CD4-positive, alpha-beta T cell treated with Interleukin-1 beta for 1 hour (primary cell): Measurements from ENCODE around the gene ADAMTS20.
"Not testable (repeated sequence)": the region's sequence is repeated elsewhere in the genome, so short reads cannot be mapped to it uniquely, and the experiment has no call there.

Experiments used
- DNase-seq, 2 donors: peaks; one replicate each; pipeline ENCODE4 v3.0.0-alpha.2; 2020 to 2022

The ADAMTS20 gene

DNA sequence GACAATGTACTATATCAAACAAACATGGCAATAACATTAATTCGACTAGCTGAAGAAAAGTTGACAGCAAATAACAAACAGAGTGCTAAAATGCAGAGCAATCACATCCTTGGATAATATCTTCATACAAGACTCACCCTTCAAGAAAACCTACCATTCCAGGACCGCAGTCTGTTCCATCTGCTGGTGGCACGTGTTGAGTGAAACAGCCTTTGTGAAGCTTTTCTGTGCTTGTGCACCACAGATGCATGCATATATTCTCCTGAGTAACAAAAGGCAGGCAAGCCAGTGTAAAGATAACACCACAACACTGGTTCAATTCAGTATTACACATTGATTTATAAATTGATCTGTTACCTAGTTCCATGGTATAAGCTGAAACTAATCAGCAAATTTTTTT, 89.3 kb downstream of the ADAMTS20 start:
- no peak for DNase-seq

DNA sequence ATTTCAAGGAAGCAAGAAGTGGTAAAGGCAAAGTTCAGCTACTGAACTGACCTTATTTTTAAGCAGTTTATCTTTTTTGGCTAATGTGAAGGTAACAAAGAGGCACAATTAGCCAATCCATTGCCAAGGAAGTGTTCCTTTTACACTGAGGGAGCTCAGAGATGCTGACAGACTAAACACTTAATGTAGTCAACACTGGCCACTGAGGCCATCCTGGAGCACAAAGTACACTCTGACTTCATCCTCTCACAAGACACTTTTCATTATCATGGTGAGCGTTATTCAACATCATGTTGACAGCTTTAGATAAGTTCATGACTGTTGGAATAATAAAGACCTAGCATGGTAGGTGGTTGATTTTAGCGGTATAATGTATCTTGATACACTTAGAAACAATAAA, 89.9 kb downstream of the ADAMTS20 start:
- no peak for DNase-seq

DNA sequence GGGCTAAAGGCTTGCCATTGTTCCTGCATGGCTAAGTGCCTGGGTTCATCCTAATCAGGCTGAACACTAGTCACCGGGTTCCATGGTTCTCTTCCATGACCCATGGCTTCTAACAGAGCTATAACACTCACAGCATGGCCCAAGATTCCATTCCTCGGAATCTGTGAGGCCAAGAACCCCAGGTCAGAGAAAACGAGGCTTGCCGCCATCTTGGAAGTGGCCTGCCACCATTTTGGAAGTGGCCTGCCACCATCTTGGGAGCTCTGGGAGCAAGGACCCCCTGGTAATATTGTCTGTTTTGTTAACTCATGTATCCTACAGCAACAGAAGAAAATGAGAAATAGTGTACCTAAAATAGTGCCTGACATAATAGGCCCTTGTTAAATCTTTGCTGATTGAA, 92.7 kb downstream of the ADAMTS20 start:
- no peak for DNase-seq

DNA sequence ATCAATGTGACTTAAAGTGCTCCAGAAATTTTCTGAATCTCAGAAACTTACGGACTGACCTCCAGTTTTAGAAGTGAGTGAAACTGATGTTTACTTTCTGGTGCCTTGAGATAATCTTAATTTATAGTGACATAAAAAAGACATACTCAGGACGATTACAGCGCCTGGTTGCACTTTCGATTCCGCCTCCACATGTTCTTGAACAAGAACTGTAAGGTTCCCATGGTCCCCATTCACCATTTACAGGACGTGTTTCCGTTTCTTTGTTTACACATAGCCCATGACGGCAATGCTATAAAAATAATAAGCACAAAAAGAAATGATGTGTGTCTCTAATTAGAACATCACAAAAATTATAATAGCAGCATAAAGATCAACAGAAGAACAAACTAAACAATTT, 98.2 kb downstream of the ADAMTS20 start:
- no peak for DNase-seq

DNA sequence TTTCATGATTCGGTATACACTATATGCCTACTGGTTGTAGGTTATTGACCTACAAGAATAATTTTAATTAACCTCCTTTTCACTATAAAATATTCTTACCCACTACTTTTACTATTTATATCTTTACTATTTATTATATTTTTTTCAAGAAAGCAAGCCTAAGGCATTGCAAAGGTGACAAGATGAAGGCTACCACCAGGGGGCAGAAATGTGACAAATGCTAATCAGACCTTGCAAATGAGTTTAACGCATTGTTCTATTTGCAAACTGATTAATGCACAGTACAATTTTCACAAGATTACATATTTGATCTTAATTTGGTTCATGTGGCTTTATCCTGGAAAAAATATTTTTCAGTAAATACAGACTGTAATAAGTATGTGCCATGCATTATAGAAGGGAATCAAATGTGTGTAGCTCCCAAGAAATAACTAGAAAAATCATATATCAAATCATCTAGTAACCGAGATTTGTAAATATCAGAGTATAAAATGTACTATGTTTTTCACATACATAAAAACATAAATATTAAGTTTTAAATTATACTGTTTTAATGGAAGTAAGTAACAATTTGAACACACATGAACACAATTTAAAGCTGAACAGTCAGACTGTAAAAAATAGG, 107.0 kb downstream of the ADAMTS20 start:
- peak; percentile 2 to 46 for DNase-seq

DNA sequence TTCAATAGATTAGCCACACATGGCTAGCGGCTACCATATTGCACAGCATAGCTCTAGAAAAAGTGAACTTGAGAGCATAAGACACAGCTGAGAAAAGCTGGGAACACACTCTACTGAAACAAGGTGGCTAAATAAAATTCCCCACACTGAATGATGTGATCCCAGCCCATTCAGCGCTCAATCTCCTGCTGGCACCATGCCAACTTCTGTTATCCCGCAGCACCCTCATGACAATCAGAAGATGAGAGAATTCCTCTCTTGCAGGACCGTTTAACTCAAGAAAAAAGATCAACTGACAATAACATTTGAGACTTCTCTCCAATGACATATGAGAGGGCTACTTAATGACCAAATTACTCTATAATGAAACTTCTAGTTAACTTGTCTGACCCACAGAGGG, 115.4 kb downstream of the ADAMTS20 start:
- DNase-seq, result no peak

DNA sequence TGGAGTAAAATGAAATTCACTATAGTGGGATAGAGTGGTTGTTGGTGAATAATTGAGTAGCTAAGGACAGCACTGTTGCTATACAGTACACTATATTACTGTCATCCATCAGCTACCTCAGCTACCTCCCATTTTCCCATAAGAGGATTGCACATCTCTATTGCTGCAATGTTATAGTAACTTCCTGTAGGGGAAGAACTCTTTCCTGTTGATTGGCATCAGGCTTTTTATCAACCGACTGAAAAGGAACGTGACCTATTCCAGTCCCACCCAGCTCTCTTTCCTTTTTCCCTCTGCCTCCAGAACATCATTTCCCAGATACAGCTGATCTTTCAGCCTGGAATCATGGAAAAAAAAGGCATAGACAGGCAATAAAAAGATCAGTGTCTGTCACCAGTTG, 117.4 kb downstream of the ADAMTS20 start:
- no peak for DNase-seq

DNA sequence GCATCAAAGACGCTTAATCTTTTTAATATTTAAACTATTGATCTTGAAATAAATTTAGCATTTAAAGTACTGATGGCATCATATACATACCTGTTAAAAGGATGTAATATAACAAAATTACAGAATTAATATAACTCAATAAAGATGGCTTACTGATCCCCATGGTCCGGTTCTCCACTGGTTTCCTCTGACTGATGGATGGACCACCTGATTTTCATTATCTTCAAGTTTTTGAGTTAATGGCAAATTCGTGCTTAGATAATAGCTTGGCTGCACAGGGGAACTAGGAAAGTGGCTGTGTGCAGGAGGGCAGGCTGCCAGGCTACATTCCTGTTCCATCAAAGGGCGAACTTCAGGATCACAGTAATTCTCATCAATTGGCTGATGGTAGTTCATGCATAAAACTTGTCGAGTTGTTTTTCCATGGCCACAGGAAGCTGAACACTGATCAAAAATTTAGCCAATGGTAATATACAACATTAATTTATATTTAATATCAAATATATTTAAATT, 123.9 kb downstream of the ADAMTS20 start:
- no peak for DNase-seq

DNA sequence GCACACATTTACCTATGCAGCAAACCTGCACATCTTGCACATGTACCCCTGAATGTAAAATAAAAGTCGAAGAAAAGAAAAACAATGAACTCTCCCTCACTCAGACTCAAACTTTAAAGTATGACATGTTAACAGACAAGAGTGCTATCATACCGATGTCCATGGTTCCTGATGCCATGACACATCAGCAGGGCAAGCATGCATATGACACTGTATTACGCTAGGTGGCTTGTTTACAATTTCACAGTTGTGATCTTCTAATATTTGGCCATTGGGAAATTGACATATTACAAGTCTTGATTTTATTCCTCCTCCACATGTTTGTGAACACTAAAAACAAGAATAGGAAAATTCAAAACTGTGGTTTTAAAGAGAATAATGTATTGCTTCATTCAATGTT, 126.6 kb downstream of the ADAMTS20 start:
- DNase-seq, result no peak

DNA sequence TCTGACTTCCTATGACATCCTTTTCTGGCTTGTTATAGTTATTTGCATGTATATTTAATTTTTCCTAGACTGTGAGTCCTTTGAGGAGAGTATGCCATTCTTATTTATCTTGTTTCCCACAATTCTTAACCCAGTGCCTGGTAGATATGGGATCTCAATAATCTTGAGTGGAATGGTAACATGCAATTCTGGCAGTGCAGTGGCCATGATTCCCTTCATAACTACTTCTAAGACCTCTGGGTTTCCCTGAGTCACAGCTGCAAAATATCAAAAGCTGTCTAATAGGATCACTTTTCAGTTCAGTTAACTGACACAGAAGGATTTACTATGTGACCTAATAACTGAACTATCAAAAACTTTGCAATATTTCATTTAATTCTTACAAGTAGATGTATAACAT, 135.0 kb downstream of the ADAMTS20 start:
- no peak for DNase-seq

DNA sequence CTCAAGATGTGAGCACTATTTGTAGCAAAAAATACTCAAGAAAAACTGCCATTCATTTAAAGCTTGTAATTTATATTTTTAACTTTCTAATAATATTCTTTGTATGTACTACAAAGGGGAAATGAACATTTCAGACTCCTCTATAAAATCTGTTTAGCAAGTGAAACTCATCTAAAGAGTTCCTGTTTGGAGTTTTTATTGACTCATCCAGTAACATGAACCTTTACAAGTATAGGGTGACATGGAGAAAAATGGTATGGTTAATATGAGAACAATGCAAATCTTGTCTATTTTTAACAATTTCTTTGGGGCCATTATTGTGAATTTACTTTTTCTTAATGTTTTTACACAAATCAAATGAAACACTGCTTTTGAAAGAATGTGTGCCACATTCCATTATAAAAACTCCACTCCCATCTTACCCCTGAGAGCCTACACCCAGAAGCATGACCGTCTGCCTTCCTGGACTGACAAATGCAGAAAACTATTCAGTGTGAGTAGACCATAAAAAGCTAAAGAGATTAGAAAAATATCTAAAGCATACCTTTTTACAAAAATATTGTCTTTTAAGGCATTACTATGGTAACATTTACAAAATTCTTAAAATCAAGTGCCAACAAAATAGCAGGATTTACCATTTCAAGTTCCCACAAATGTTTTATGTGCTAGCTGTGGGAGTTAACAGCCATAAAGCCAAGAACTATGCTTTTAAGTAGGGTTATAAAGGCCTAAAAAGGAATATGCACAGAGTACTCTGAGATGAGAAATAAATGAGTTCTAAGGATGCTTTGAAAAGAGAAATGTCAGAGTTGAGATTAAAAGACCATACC, 144.0 kb downstream of the ADAMTS20 start:
- DNase-seq, result no peak

DNA sequence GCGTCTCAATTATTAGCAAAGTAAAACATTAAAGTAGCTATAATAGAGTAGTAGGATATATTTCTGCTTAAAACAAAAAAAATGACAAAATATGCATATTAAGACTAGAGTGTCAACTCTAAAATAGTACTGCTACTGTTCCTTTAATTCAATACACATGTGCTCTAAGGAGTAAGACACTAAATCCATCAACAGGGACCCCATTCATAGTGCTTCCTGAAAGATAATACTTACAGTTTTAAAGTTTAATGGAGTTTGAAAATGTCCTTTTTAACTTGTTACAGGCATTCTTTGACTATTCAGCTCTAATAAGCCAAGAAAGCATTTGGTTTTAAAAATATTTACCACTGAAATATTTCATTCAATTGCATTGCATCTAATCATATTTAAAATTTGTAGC, 145.2 kb downstream of the ADAMTS20 start:
- DNase-seq, result no peak

DNA sequence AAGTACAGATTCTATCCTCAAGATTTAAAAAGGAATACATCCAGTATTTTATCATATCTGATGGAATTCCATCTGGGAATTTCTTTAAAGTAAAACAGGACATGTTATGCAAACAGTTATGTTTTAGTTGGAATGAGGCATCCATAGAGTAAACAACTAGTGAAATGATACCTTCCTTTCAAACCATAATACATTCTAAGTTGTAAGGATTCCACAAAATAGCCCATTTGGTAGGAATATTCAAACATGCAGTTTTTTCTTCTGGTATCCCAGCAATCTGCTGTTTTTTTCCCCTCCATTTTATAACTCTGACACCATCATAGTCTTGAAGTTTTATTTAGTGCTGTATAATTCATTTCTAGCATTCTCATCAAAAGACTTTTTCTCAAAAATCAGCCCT, 149.6 kb downstream of the ADAMTS20 start:
- DNase-seq, result no peak

DNA sequence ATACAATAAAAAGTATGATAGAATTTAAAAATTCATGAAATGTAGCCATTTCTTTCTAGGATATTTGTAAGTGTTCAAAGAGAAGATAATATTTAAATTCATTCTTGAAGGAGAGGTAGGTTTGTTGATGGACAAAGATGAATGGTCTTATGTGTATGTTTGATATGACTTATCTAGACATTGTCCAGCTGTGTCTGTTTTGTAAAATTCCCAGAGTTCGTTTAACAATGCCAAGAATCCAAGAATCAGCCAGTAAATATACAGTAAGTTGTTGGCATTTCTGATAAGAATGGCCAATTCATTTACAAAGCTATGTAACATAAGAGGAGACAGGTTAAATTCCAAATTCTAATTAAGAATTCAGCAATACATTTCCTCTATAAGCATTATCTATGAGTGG, 150.9 kb downstream of the ADAMTS20 start:
- DNase-seq, result no peak

DNA sequence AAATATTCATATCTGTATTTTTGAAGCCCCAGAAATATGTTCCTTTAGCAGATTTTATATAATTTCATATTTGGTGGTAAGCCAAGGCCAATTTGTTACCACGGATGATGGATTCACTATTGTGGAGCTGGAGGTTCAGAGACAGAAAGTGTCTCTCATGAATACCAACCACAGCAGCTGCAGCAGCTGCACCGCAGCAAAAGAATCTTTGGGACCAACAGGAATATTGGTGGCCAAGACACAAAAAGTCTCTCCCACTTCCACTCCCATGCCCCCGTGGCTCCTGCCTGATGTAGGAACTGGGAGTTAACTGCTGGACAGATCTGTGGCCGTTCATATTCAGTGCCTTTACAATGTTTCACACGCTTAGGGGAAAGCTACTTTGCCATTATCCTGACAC, 155.3 kb downstream of the ADAMTS20 start:
- no peak for DNase-seq

DNA sequence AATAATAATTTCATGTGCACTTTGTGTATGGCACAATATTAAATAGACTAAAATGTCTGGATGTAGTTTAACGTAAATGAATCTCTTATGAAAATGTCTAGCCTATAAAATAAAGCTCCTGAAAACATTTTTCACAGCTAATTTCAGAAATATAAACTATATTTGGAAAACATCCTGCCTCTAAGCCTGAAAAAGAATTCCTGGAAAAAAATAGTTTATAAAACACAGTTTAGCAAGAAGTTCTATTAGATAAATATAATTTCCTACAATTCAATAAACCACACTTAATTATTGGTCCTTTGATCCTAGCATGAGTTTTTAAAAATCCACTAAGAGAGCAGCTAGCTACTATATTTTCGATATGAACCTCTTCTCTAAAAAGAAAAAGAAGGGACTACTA, 159.9 kb downstream of the ADAMTS20 start:
- DNase-seq, result no peak

DNA sequence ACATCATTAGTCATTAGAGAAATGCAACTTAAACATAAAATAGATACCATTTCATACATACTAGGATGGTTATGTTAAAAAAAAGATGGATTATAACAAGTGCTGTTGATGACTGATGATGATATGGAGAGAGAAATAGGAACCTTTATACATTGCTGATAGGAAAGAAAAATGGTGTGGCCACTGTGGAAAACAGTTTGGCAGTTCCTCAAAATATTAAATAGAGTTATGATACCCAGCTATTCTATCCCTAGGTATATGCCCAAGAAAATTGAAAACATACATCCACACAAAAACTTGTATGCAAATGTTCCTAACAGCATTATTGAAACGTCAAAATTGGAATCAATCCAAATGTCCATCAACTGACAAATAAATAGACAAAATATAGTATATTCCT, 170.1 kb downstream of the ADAMTS20 start:
- DNase-seq, result no peak

DNA sequence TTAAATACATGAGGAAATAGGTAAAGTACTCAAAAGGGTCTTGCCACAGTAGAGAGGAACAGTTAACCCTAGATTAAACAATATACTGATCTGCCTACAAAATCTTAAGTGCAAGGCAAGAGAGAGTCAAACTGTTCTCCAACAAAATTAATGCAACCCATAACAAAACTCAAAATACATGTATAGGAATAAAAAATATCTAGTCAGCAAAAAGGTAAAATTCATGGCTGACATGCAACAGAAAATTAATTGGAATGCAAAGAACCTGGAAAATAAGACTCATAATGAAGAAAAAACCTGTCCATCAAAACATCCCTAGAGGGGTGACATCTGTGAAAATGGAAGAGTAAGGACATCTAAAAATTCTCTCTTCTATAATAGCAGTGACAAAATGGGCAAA, 173.6 kb downstream of the ADAMTS20 start:
- no peak for DNase-seq

DNA sequence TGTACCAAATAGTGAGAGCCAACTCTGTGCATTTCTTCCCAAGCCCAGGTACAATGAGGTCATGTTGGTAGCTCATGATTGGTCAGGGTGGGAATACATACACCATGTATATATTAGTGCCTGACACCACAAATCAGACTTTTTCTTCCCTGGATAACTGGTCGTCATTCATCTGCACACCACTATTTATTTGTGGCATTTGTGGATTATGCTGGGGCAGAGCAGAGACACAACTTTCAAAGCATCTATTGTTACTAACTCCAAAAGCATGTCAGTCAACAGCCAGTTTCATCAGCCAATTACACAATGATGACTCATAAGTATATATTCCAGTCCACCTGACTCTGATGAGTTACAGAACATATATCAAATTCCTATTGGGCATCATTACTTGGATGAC, 181.7 kb downstream of the ADAMTS20 start:
- DNase-seq, result no peak

DNA sequence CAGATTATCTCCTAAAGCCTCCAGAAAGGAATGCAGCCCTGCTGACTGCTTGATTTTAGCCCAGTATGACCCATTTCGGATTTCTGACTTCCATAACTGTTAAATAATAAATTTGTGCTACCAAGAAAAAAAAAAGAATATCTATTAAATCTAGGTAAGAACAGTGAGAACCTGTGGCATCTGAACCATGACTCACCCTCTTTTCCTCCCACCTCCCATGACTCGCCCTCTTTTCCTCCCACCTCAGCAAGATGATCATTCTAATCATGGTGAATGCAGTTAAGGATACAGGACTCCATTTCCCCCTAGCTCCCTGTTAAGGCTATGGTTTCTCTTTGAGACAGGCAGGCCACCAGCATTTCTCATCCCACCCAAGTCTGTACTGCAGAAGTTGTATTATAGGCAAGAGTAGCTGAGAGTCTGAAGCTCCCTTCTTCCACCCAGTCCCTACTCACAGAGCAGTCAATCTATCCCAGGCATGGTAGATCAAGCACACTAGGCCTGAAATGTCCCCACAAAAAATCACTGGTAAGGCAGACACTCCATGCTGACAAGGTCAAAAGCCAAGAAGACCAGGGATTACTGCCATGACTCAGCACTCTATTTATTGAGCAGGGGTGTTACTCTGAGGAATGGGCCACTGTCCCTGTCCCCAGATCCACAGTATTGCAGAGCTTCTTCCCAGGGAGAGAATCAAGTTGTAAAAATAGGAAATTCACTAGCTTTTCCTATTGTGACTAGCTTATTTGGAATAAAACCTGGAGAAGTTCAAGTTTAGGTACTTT, 188.9 kb downstream of the ADAMTS20 start:
- DNase-seq, result no peak

DNA sequence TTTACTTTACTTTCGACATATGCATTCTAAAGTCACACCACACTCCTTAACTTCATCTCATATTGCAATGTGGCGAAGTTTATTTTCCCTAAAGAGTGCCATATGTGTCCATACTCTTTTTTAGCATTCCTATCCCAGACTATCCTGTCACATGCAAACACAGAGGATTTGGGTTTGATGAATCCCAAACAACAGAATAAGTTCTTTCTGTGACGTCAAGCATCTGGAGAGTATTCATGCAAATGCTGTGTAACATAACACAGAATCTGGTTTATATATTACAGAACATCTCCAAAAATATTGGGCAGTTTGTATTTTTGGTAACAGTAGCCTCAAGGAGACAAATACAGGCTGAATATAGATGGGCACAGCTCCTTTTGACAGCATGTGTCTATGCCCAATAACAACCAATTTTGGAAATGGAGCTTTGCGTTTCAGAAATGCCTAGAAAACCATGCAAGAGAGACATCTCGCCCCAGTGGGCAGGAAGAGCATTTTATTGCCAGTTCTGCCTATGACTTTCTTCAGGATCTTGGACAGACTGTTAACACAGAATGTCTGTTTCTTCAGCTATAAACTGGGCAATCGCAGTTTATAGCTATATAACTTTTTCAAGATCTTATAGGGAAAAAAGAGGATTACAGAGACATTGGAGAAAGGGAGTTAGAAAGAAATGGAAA, 190.8 kb downstream of the ADAMTS20 start:
- no peak for DNase-seq

DNA sequence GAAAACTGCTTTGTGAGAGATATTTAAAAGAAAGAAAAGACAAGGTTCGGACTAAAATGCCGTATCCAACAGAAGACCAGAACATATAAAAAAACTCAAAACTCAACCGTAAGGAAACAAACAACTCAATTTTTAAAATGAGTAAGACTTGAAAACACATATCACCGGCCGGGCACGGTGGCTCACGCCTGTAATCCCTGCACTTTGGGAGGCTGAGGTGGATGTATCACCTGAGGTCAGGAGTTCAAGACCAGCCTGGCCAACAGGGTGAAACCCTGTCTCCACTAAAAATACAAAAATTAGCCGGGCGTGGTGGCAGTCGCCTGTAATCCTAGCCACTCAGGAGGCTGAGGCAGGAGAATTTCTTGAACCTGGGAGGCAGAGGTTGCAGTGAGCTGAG, 192.0 kb downstream of the ADAMTS20 start:
- DNase-seq, result not testable (repeated sequence)

DNA sequence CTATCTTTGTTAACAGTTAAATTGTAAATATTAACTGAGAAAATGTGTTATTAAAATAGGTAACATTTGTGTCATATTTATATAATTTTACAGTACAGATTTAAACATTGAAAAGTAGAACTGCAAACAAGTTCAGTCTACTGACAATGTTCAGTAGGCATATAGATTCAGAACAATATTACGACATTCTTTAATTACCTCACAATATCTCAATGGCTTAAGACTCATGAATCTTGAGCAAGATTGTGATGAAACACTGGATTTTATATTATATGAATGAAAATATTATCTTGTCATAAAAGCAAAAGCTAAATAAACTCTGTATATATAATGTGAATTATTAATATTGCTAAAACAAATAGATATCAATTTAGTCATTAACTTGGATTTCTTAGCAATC, 194.9 kb downstream of the ADAMTS20 start:
- DNase-seq, result no peak
